Fibroblast of lung (primary cell): Measurements from ENCODE around the gene CAPN10.

Experiments
- CTCF ChIP-seq, 2 donors: IDR thresholded peaks in 1 of 2; conservative IDR thresholded peaks in 1 of 2; 1 replicate in 1 of 2; 2 replicates in 1 of 2; pipeline ENCODE4 v1.5.1; 2011 to 2012; ENCODE audit warnings: low read length in 2 of 2, control low read depth in 1 of 2, inconsistent platforms in 1 of 2, low read depth in 1 of 2, mild to moderate bottlenecking in 1 of 2
- EZH2 ChIP-seq: IDR thresholded peaks from 2 replicates; pipeline ENCODE4 v1.5.1; 2012; ENCODE audit warnings: low read length, control low read depth, mild to moderate bottlenecking; ENCODE audit errors: missing control alignments

GRCh38 chr2:240646176-240646899 lies 59.8 kb downstream of the CAPN10 start:
- no peak for TF ChIP-seq CTCF (conservative IDR thresholded peaks at IDR 0.05 in 1 of 2, IDR thresholded peaks at IDR 0.05 in 1 of 2; ENCODE audit: low read depth in 1 of 2, low read length in 2 of 2)
- no peak for TF ChIP-seq EZH2
